Psoas muscle (tissue), 8 donors: ENCODE data around the gene BAAT. TPM values are rescaled to one million over a fixed set of nuclear protein-coding genes. Genes with fewer than 3 reads are reported as not detected.

Source experiments
- ATAC-seq, 4 donors: fragments of 200-7000 bp; cut with Tn5 transposase; one replicate each; pipeline ENCODE4 v1.9.1; 2020; ENCODE audit warnings: moderate library complexity in 3 of 4, mild to moderate bottlenecking in 2 of 4
- DNase-seq, 2 donors: peaks; one replicate each; pipeline ENCODE4 v3.0.0-alpha.2; 2020
- H3K27ac ChIP-seq: fragments of 200-600 bp; one replicate; pipeline ENCODE4 v1.8.0; 2022
- H3K27me3 ChIP-seq, 3 donors: fragments of 200-600 bp in 1 of 3; one replicate each; pipeline versions ENCODE4 v1.6.1 to v1.8.0; 2013 to 2022; ENCODE audit warnings: low read length in 2 of 3, mild to moderate bottlenecking in 2 of 3, moderate library complexity in 1 of 3; ENCODE audit not compliant: insufficient read depth in 3 of 3
- H3K36me3 ChIP-seq, 2 donors: fragments of 200-600 bp in 1 of 2; one replicate each; pipeline versions ENCODE4 v1.6.1 to v1.8.0; 2013 to 2022; ENCODE audit warnings: low read depth in 1 of 2, mild to moderate bottlenecking in 1 of 2, moderate library complexity in 1 of 2; ENCODE audit not compliant: insufficient read depth in 1 of 2
- H3K4me1 ChIP-seq: fragments of 200-600 bp; one replicate; pipeline ENCODE4 v1.8.0; 2022
- H3K4me3 ChIP-seq: fragments of 200-600 bp; one replicate; pipeline ENCODE4 v1.8.0; 2022; ENCODE audit warnings: mild to moderate bottlenecking
- H3K9me3 ChIP-seq: fragments of 200-600 bp; one replicate; pipeline ENCODE4 v1.8.0; 2022
- WGBS, 3 donors: extraction: QIAGEN DNeasy Blood & Tissue Kit; methylation state at CpG; one replicate each; pipeline versions ENCODE4 v1.1.6 to v1.1.7; 2013; 5-methylcytosine and 5-hydroxymethylcytosine counted together
- intact Hi-C, 2 donors: fragments of 100-400 bp; cut with DNase I; formaldehyde crosslinking; loops; one replicate each; pipeline versions ENCODE4 v1.11.0 to v1.14.2; 2022
- polyA plus RNA-seq, 3 donors: library from polyadenylated mRNA; stranded (reverse); fragments of 200-250 nt; gene quantifications; one replicate each; pipeline ENCODE4 v1.2.3, GENCODE V29; 2013
- total RNA-seq, 4 donors: library from RNA; stranded (reverse); fragmentation: NEBNext Ultra II Directional in 2 of 4; extraction: Animal tissue kit (Norgen Biotek cat#: 25700) in 2 of 4; gene quantifications; one replicate each; pipeline versions ENCODE4 v1.2.1 to v1.2.4, GENCODE V29; 2021 to 2023
- TF ChIP-seq, protein P1 (sequence below): fragments of 200-600 bp; IDR thresholded peaks from one replicate; pipeline ENCODE4 v1.8.0; 2022; ENCODE audit warnings: antibody characterized with exemption
- donor health status: healthy with polysubstance abuse.
- donor health status: DM: no; HTN: no; CAD: no; lungs with moderate emphysema.
- donor health status: Bipolar disorder and iron deficiency.
- donor health status: healthy.
- donor health status: DM: yes; HTN: yes; CAD: no.
- donor health status: DM: no; HTN: no; CAD: no.
- donor health status: DM: no; HTN: no; CAD: no.
- donor health status: DM: yes; HTN: yes; CAD: no.

Gene BAAT
- total and polyA plus RNA-seq, 7 donors = 0.08 to 0.71 (median 0.20) TPM

GRCh38 chr9:101317735-101318134, 67.1 kb downstream of the BAAT start:
- TF ChIP-seq, protein P1, sequence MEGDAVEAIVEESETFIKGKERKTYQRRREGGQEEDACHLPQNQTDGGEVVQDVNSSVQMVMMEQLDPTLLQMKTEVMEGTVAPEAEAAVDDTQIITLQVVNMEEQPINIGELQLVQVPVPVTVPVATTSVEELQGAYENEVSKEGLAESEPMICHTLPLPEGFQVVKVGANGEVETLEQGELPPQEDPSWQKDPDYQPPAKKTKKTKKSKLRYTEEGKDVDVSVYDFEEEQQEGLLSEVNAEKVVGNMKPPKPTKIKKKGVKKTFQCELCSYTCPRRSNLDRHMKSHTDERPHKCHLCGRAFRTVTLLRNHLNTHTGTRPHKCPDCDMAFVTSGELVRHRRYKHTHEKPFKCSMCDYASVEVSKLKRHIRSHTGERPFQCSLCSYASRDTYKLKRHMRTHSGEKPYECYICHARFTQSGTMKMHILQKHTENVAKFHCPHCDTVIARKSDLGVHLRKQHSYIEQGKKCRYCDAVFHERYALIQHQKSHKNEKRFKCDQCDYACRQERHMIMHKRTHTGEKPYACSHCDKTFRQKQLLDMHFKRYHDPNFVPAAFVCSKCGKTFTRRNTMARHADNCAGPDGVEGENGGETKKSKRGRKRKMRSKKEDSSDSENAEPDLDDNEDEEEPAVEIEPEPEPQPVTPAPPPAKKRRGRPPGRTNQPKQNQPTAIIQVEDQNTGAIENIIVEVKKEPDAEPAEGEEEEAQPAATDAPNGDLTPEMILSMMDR = no peak
- Histone ChIP-seq H3K27ac (no peak overlapping the region), H3K4me1 (no peaks in the 10 kb centered on the region), H3K4me3 (no peak overlapping the region), H3K27me3 (no peaks in the 10 kb centered on the region), H3K36me3 (no peaks in the 10 kb centered on the region), H3K9me3 (no peaks in the 10 kb centered on the region)
- ATAC-seq = no peak
- DNase-seq = no peak
- intact Hi-C loops = loop anchor here in 1 of 2 donors (10.0 kb wide), 1 partner anchor 203 kb away; no protein-coding TSS in a partner anchor

DNA sequence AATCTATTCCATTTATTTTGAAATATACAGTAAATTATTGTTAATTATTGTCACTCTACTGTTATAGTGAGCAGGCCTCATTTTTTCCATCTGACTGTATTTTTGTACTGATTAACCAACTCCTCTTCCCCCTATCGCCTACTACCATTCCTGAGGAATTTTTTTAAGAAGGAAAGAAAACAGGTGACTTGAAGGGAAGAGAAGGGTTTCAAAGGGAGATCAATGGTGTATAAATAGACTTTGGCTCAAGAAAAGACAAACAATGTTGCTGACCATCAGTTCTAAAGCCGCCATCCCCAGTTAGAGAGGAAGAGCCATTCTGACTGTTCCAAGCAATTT, 69.7 kb downstream of the BAAT start:
- intact Hi-C loops = loop anchor here in 1 of 2 donors (10.0 kb wide), 1 partner anchor 200 kb away; no protein-coding TSS in a partner anchor
- Histone ChIP-seq H3K36me3 (no peaks in the 10 kb centered on the region), H3K4me1 (no peaks in the 10 kb centered on the region), H3K9me3 (no peaks in the 10 kb centered on the region), H3K4me3 (no peak overlapping the region), H3K27me3 (no peaks in the 10 kb centered on the region), H3K27ac (no peak overlapping the region)
- ATAC-seq = no peak
- TF ChIP-seq, protein P1 = no peak
- WGBS, 3 donors = 60 to 80% (median 72%) methylated on average over 2 of the region's 2 CpGs
- no peak for DNase-seq

GRCh38 chr9:101312661-101313060, 72.1 kb downstream of the BAAT start:
- Histone ChIP-seq H3K27ac (no peak overlapping the region), H3K27me3 (no peaks in the 10 kb centered on the region), H3K9me3 (no peaks in the 10 kb centered on the region), H3K4me3 (no peak overlapping the region), H3K4me1 (no peaks in the 10 kb centered on the region), H3K36me3 (no peaks in the 10 kb centered on the region)
- TF ChIP-seq, protein P1 = no peak
- intact Hi-C loops = loop anchor here (2.0 to 10.0 kb wide), 3 partner anchors 198 to 712 kb away; no protein-coding TSS in a partner anchor
- DNase-seq = no peak
- 89 to 92% (median 91%) methylated on average over 8 of the region's 8 CpGs for WGBS, 3 donors
- no peak for ATAC-seq

GRCh38 chr9:101311758-101312420, 72.9 kb downstream of the BAAT start:
- intact Hi-C loops = loop anchor here (2.0 to 10.0 kb wide), 3 partner anchors 197 to 711 kb away; no protein-coding TSS in a partner anchor
- TF ChIP-seq, protein P1 = peak; percentile 73
- DNase-seq (no peak), ATAC-seq (peak; percentile 34 to 74 (median 55))
- WGBS, 3 donors = 15 to 23% (median 22%) methylated on average over 4 of the region's 4 CpGs
- Histone ChIP-seq H3K9me3 (no peaks in the 10 kb centered on the region), H3K36me3 (no peaks in the 10 kb centered on the region), H3K27ac (no peak overlapping the region), H3K27me3 (no peaks in the 10 kb centered on the region), H3K4me1 (no peaks in the 10 kb centered on the region), H3K4me3 (no peak overlapping the region)

DNA sequence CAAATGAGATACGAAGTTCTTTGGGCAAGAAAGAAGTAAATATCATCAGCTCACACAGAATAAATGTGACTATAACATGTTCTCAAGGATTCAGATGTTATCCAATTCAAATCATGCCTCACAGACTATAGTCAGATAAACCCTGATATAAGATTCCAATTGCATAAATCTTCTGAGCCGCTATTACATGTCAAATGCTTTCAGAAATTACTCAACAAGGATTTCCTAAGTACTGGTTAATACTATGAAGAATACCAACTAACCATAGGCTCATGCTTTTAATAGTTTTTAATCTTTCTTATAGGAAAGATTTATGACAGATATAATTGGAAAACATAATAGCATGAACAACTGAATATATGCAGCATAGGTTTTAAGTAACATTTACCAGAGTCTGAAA, 73.6 kb downstream of the BAAT start:
- ATAC-seq (no peak), DNase-seq (no peak)
- WGBS, 3 donors = 34 to 42% (median 35%) methylated on average over 2 of the region's 2 CpGs
- Histone ChIP-seq H3K4me3 (no peak overlapping the region), H3K4me1 (no peaks in the 10 kb centered on the region), H3K9me3 (no peaks in the 10 kb centered on the region), H3K27ac (no peak overlapping the region), H3K27me3 (no peaks in the 10 kb centered on the region), H3K36me3 (no peaks in the 10 kb centered on the region)
- TF ChIP-seq, protein P1 = no peak
- intact Hi-C loops = loop anchor here (5.0 to 10.0 kb wide), 2 partner anchors 196 to 609 kb away; no protein-coding TSS in a partner anchor
